Smooth muscle cell (in vitro differentiated cells): ENCODE measurements around the gene MST1R. TPM values are rescaled to one million over a fixed set of nuclear protein-coding genes. Genes with fewer than 3 reads are reported as not detected.

ENCODE experiments used
- DNase-seq: peaks from one replicate; lab custom pipeline; 2025; ENCODE audit not compliant: unreplicated experiment; lab: John Stamatoyannopoulos, UW
- H2AFZ ChIP-seq: fragments of 200-600 bp; sonication (generic); 2 replicates; pipeline ENCODE4 v1.6.0; 2016; ENCODE audit warnings: antibody characterized with exemption, low read depth, mild to moderate bottlenecking
- H3F3A ChIP-seq: fragments of 200-600 bp; sonication (generic); 2 replicates; pipeline ENCODE4 v1.6.0; 2017; ENCODE audit warnings: antibody characterized with exemption, low read depth
- H3K27ac ChIP-seq: fragments of 200-600 bp; sonication (generic); 2 replicates; pipeline ENCODE4 v1.5.1; 2016; ENCODE audit warnings: low read depth, mild to moderate bottlenecking
- H3K27me3 ChIP-seq: fragments of 200-600 bp; sonication (generic); 2 replicates; pipeline ENCODE4 v1.6.1; 2016; ENCODE audit warnings: low read depth, mild to moderate bottlenecking
- H3K36me3 ChIP-seq: fragments of 200-600 bp; sonication (generic); 2 replicates; pipeline ENCODE4 v1.5.1; 2016; ENCODE audit warnings: low read depth
- H3K4me1 ChIP-seq: fragments of 200-600 bp; sonication (generic); 2 replicates; pipeline ENCODE4 v1.5.1; 2016; ENCODE audit warnings: low read depth
- H3K4me2 ChIP-seq: fragments of 200-600 bp; sonication (generic); 2 replicates; pipeline ENCODE4 v1.6.0; 2016; ENCODE audit warnings: mild to moderate bottlenecking
- H3K4me3 ChIP-seq: fragments of 200-600 bp; sonication (generic); 2 replicates; pipeline ENCODE4 v1.5.1; 2016; ENCODE audit warnings: mild to moderate bottlenecking
- H3K79me2 ChIP-seq: fragments of 200-600 bp; sonication (generic); 2 replicates; pipeline ENCODE4 v1.6.0; 2016; ENCODE audit warnings: low read depth, mild to moderate bottlenecking
- H3K9ac ChIP-seq: fragments of 200-600 bp; sonication (generic); 2 replicates; pipeline ENCODE4 v1.6.0; 2016; ENCODE audit warnings: low read depth
- H3K9me3 ChIP-seq: fragments of 200-600 bp; sonication (generic); replicated peaks from 2 replicates; pipeline ENCODE4 v1.5.1; 2016; ENCODE audit warnings: low read depth
- H4K20me1 ChIP-seq: fragments of 200-600 bp; sonication (generic); 2 replicates; pipeline ENCODE4 v1.6.0; 2016; ENCODE audit warnings: low read depth
- WGBS: methylation state at CpG from one replicate; pipeline ENCODE4 v1.1.7; 2016; ENCODE audit warnings: low lambda C conversion rate; 5-methylcytosine and 5-hydroxymethylcytosine counted together
- polyA plus RNA-seq: library from polyadenylated mRNA; unstranded; fragments of >200 nt; fragmentation: Nextera tagmentation; extraction: Ambion mirVana; gene quantifications from 2 replicates; pipeline ENCODE4 v1.2.1, GENCODE V29; 2016
- total RNA-seq: library from RNA; depleted of rRNA; stranded (reverse); fragments of >200 nt; gene quantifications from 2 replicates; pipeline ENCODE4 v1.2.3, GENCODE V29; 2014
- TF ChIP-seq, protein P1 (sequence below): fragments of 200-600 bp; sonication (generic); IDR thresholded peaks from 2 replicates; pipeline ENCODE4 v1.5.1; 2017; ENCODE audit warnings: borderline replicate concordance, mild to moderate bottlenecking, antibody characterized with exemption; ENCODE audit not compliant: insufficient read depth, poor library complexity, severe bottlenecking

The MST1R gene
- 0.63 TPM in 1 of 2 replicates, not detected in the other for total RNA-seq
- 0.28 and 0.59 TPM in 2 replicates for polyA plus RNA-seq

DNA sequence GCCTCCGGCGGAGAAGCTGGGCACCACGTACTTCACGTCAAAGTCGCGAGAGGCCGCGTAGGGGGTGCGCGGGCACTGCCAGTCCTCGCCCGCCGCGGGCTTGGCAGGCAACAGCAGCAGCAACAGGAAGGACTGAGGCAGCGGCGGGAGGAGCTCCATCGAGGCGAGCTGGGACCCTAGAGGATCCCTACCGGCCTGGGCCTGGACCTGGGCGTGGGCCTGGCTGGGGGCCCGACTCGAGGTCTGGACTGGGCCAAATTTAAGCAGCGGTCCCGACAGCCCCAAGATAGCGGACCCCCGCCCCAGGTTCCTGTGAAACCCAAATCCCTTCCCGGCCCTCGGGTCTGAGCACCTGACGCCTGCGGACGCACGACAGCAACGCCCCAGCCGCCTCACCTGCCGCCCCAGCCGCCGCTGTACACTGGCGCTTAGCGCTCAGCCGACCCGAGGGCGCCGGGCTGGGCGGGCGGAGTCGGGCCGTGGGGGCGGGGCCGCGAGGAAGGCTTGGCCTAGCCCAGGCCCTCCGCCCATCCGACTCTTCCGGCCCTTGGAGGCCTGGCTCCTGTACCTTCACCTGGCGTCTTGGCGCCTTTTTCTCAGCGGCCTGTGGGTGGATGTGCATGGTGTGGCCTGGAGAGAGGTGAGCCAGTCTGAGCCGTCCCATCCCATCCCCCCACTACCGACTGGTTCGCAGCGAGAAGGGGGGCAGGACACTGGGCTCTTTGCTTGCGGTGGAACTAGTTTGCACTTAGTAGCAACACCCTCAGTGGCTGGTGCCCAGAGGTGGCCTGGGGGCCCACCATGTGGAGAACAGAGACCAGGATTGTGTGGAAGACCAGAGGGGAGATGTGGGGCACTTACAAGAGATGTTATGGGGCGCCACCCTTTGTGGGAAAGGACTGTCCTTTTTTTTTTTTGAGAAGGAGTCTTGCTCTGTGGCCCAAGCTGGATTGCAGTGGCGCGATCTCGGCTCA is at the start of gene MST1R:
Gene MST1R, minus strand, starts transcription at position 423 of the 974 bp plus-strand sequence. Its CDS starts 264 bp downstream, at position 159.
- H2AFZ ChIP-seq, result peak within 1 kb of the TSS; percentile 30
- no peak within 1 kb of the TSS for H3K27ac ChIP-seq
- H3K79me2 ChIP-seq, result no peaks in the 10 kb centered on the region
- H4K20me1 ChIP-seq, result no peaks in the 10 kb centered on the region
- H3K27me3 ChIP-seq, result no peaks in the 10 kb centered on the region
- H3F3A ChIP-seq, result peaks cover 5% of the 10 kb centered on the region
- H3K4me2 ChIP-seq, result peak within 1 kb of the TSS; percentile 84
- H3K9ac ChIP-seq, result no peak within 1 kb of the TSS
- TF ChIP-seq, protein P1, sequence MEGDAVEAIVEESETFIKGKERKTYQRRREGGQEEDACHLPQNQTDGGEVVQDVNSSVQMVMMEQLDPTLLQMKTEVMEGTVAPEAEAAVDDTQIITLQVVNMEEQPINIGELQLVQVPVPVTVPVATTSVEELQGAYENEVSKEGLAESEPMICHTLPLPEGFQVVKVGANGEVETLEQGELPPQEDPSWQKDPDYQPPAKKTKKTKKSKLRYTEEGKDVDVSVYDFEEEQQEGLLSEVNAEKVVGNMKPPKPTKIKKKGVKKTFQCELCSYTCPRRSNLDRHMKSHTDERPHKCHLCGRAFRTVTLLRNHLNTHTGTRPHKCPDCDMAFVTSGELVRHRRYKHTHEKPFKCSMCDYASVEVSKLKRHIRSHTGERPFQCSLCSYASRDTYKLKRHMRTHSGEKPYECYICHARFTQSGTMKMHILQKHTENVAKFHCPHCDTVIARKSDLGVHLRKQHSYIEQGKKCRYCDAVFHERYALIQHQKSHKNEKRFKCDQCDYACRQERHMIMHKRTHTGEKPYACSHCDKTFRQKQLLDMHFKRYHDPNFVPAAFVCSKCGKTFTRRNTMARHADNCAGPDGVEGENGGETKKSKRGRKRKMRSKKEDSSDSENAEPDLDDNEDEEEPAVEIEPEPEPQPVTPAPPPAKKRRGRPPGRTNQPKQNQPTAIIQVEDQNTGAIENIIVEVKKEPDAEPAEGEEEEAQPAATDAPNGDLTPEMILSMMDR, result no peak
- 37% methylated on average over 50 of the region's 65 CpGs for WGBS
- no peaks in the 10 kb centered on the region for H3K9me3 ChIP-seq
- no peak for DNase-seq
- peak within 1 kb of the TSS; percentile 36 for H3K4me3 ChIP-seq
- peaks cover 10% of the 10 kb centered on the region for H3K4me1 ChIP-seq
- no peaks in the 10 kb centered on the region for H3K36me3 ChIP-seq

DNA sequence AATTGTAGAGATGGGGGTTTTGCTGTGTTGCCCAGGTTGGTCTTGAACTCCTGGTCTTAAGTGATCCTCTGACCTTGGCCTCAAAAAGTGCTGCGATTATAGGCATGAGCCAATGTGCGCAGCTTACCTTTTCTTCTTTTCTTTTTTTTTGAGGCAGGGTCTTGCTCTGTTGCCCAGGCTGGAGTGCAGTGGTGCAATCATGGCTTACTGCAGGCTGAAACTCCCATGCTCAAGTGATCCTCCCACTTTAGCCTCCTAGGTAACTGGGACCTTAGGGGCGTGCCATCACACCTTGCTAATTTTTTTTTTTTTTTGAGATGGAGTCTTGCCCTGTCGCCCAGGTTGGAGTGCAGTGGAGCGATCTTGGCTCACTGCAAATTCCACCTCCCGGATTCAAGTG is 49.3 kb upstream of the MST1R start:
- Histone ChIP-seq H3K4me2 (no peak overlapping the region), H2AFZ (no peak overlapping the region), H3F3A (peaks cover 5% of the 10 kb centered on the region), H3K9ac (no peak overlapping the region), H3K27me3 (no peaks in the 10 kb centered on the region), H3K9me3 (no peaks in the 10 kb centered on the region), H3K27ac (no peak overlapping the region), H3K4me3 (no peak overlapping the region), H3K36me3 (no peaks in the 10 kb centered on the region), H3K79me2 (peaks cover 99% of the 10 kb centered on the region), H4K20me1 (peaks cover 100% of the 10 kb centered on the region), H3K4me1 (no peaks in the 10 kb centered on the region)
- DNase-seq, result no peak
- over 99% methylated on average over 6 of the region's 6 CpGs for WGBS
- TF ChIP-seq, protein P1, result no peak

DNA sequence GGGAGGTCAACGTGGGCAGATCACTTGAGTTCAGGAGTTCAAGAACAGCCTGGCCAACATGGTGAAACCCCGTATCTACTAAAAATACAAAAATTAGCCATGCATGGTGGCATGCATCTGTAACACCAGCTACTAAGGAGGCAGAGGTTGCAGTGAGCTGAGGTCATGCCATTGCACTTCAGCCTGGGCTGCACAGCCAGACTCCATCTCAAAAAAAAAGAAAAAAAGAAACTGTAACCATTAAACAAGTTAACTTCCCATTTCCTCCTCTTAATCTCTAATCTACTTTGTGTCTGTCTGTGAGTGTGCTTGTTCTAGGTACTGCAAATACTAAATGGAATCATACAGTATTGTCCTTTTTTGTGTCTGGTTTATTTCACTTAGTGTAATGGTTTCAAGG is 39.0 kb upstream of the MST1R start:
- Histone ChIP-seq H3F3A (no peaks in the 10 kb centered on the region), H3K27ac (no peak overlapping the region), H3K27me3 (no peaks in the 10 kb centered on the region), H3K36me3 (no peaks in the 10 kb centered on the region), H4K20me1 (peaks cover 68% of the 10 kb centered on the region), H3K4me2 (no peak overlapping the region), H3K9ac (no peak overlapping the region), H2AFZ (no peak overlapping the region), H3K9me3 (no peaks in the 10 kb centered on the region), H3K4me1 (no peaks in the 10 kb centered on the region), H3K4me3 (no peak overlapping the region), H3K79me2 (peaks cover 72% of the 10 kb centered on the region)
- TF ChIP-seq, protein P1, result no peak
- 98% methylated on average over 2 of the region's 2 CpGs for WGBS
- DNase-seq, result no peak
